GM12891 (cell line): ENCODE results near the gene KDM4B.

ENCODE experiments used
- PAX5 ChIP-seq: IDR thresholded peaks from 2 replicates; pipeline ENCODE4 v1.6.1; 2011; ENCODE audit warnings: low read length, moderate library complexity, mild to moderate bottlenecking; ENCODE audit not compliant: insufficient read depth, severe bottlenecking
- POLR2A ChIP-seq: IDR thresholded peaks from 2 replicates; pipeline ENCODE4 v1.6.1; 2011; ENCODE audit warnings: low read depth, low read length, control low read depth
- POLR2AphosphoS5 ChIP-seq: IDR thresholded peaks from 2 replicates; pipeline ENCODE4 v1.6.1; 2011; ENCODE audit warnings: low read depth, low read length, control low read depth
- SPI1 ChIP-seq: IDR thresholded peaks from 2 replicates; pipeline ENCODE4 v1.6.1; 2011; ENCODE audit warnings: low read depth, low read length, control low read depth
- TAF1 ChIP-seq: IDR thresholded peaks from 2 replicates; pipeline ENCODE4 v1.6.1; 2011; ENCODE audit warnings: low read depth, low read length, control low read depth

DNA sequence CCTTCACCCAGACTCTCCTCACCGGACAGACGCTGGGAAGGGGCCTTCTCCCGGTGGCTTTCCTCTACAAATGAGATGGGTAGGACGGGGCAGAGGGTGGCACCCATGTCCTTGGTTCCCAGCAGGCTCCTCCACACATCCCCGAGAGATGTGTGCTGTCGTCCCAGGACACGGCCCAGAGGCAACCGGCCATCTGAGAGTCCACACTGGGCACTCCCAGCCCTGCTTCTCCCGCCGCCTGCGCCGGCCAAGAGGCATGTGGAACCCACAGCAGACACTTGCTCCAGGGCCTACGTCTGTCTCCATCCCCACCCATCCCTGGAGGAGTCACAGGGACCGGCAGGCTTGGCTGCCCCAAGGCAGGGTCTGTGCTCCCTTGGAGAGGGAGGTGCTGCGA is 179.9 kb downstream of the KDM4B start:
- TF ChIP-seq POLR2A, result no peak
- no peak for TF ChIP-seq SPI1
- TF ChIP-seq TAF1, result no peak
- peak; percentile 45; the same call in 1 of the 2 replicates for TF ChIP-seq POLR2AphosphoS5
- TF ChIP-seq PAX5, result no peak
